K562 (cell line): ENCODE data around the gene CDC25B. TPM values are rescaled to one million over a fixed set of nuclear protein-coding genes. Genes with fewer than 3 reads are reported as not detected.
A peak's percentile ranks its signal among the peaks of the same experiment; 100 is the strongest.

ENCODE experiments used
- HNRNPL ChIP-seq: fragments of 200-400 bp; formaldehyde crosslinking; IDR thresholded peaks from 2 replicates; pipeline ENCODE4 v1.6.1; 2017; ENCODE audit warnings: low read depth, mild to moderate bottlenecking, low read length
- LARP7 ChIP-seq: fragments of 450-650 bp; IDR thresholded peaks from 2 replicates; pipeline ENCODE4 v1.6.1; 2016
- TAF7 ChIP-seq: fragments of 450-650 bp; IDR thresholded peaks from 2 replicates; pipeline ENCODE4 v1.6.1; 2016; ENCODE audit warnings: missing genetic modification characterization, missing compliant biosample characterization
- polyA plus RNA-seq, 8 experiments: library from polyadenylated mRNA; depleted of rRNA in 4 of 8; stranded (reverse) in 5 of 8; unstranded in 3 of 8; fragments of >200 nt; fragmentation: Nextera tagmentation in 2 of 8; fragmentation: Illumina TruSeq in 1 of 8; extraction: Ambion mirVana in 2 of 8; extraction: Trizol in 1 of 8; gene quantifications; 2 replicates each; pipeline versions ENCODE4 v1.2.1 to v1.2.3, GENCODE V29; 2011 to 2014; ENCODE audit warnings: inconsistent platforms in 1 of 8, missing spikeins in 1 of 8
- total RNA-seq, 7 experiments: library from RNA; depleted of rRNA in 6 of 7; stranded (reverse); fragments of >200 nt in 6 of 7; fragmentation: Illumina TruSeq in 2 of 7; extraction: Trizol in 2 of 7; gene quantifications; 2 replicates each; pipeline versions ENCODE4 v1.2.1 to v1.2.3, GENCODE V29; 2011 to 2021; ENCODE audit warnings: low replicate concordance in 1 of 7
- TF ChIP-seq, protein P1 (sequence below), 2 experiments: fragments of 150-350 bp in 1 of 2; IDR thresholded peaks; 2 replicates each; pipeline ENCODE4 v1.6.1; 2012 to 2016; ENCODE audit warnings: low read depth in 2 of 2, low read length in 2 of 2, mild to moderate bottlenecking in 1 of 2, moderate library complexity in 1 of 2
- TF ChIP-seq, protein P2 (sequence below), 2 experiments: fragments of 450-650 bp in 1 of 2; sonication (generic) in 1 of 2; formaldehyde crosslinking in 1 of 2; IDR thresholded peaks; 2 replicates each; pipeline versions ENCODE4 v1.7.1 to v1.9.0; 2016 to 2022; ENCODE audit warnings: inconsistent platforms in 1 of 2, mild to moderate bottlenecking in 1 of 2, missing genetic modification reagents in 1 of 2
- TF ChIP-seq, protein P3 (sequence below): fragments of 150-350 bp; conservative IDR thresholded peaks from 2 replicates; pipeline ENCODE4 v1.6.1; 2014; ENCODE audit warnings: low read length
- TF ChIP-seq, protein P4 (sequence below): fragments of 200-400 bp; formaldehyde crosslinking; IDR thresholded peaks from 2 replicates; pipeline ENCODE4 v1.6.1; 2017; ENCODE audit warnings: mild to moderate bottlenecking, low read depth, low read length, moderate library complexity

Gene CDC25B
- total and polyA plus RNA-seq, 9 of the 15 experiments (the other 6 are each of a cell fraction or from before 2014, with no cell fraction given): 2.3 to 35.7 (median 9.5) TPM

DNA sequence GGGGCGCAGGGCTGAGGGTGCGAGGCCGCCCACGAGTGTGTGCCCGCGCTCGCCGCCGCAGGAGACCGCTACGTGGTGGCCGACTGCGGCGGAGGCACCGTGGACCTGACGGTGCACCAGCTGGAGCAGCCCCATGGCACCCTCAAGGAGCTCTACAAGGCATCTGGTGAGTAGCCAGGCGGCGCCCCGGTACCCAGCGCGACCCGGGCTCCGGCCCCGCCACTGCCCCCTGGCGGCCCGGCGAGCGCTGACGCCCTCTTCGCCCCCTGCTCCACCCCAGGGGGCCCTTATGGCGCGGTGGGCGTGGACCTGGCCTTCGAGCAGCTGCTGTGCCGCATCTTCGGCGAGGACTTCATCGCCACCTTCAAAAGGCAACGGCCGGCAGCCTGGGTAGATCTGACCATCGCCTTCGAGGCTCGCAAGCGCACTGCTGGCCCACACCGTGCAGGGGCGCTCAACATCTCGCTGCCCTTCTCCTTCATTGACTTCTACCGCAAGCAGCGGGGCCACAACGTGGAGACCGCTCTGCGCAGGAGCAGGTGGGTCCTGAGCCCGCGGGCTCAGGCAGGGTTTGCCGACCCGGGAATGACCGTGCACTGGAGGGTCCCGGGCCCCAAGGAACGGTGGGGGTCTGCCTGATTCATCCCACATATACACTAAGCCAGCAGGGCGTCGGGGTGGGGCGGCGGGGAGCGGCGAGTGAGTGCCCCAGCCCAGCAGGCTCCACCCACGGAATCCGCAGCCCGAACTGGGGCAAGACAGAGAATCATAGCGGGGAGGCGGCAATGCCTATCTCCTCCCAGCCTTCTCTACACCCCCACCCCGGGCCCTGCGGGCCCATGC, 46.2 kb upstream of the CDC25B start (continued):
- TF ChIP-seq, protein P1, sequence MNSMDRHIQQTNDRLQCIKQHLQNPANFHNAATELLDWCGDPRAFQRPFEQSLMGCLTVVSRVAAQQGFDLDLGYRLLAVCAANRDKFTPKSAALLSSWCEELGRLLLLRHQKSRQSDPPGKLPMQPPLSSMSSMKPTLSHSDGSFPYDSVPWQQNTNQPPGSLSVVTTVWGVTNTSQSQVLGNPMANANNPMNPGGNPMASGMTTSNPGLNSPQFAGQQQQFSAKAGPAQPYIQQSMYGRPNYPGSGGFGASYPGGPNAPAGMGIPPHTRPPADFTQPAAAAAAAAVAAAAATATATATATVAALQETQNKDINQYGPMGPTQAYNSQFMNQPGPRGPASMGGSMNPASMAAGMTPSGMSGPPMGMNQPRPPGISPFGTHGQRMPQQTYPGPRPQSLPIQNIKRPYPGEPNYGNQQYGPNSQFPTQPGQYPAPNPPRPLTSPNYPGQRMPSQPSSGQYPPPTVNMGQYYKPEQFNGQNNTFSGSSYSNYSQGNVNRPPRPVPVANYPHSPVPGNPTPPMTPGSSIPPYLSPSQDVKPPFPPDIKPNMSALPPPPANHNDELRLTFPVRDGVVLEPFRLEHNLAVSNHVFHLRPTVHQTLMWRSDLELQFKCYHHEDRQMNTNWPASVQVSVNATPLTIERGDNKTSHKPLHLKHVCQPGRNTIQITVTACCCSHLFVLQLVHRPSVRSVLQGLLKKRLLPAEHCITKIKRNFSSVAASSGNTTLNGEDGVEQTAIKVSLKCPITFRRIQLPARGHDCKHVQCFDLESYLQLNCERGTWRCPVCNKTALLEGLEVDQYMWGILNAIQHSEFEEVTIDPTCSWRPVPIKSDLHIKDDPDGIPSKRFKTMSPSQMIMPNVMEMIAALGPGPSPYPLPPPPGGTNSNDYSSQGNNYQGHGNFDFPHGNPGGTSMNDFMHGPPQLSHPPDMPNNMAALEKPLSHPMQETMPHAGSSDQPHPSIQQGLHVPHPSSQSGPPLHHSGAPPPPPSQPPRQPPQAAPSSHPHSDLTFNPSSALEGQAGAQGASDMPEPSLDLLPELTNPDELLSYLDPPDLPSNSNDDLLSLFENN (IDR thresholded peaks at IDR 0.05; ENCODE audit: low read depth in 2 of 2, low read length in 2 of 2): no peak
- TF ChIP-seq TAF7 (tag) (no peak), HNRNPL (peak; percentile 45; the same call in 1 of the 2 replicates), LARP7 (no peak)
- TF ChIP-seq, protein P2, sequence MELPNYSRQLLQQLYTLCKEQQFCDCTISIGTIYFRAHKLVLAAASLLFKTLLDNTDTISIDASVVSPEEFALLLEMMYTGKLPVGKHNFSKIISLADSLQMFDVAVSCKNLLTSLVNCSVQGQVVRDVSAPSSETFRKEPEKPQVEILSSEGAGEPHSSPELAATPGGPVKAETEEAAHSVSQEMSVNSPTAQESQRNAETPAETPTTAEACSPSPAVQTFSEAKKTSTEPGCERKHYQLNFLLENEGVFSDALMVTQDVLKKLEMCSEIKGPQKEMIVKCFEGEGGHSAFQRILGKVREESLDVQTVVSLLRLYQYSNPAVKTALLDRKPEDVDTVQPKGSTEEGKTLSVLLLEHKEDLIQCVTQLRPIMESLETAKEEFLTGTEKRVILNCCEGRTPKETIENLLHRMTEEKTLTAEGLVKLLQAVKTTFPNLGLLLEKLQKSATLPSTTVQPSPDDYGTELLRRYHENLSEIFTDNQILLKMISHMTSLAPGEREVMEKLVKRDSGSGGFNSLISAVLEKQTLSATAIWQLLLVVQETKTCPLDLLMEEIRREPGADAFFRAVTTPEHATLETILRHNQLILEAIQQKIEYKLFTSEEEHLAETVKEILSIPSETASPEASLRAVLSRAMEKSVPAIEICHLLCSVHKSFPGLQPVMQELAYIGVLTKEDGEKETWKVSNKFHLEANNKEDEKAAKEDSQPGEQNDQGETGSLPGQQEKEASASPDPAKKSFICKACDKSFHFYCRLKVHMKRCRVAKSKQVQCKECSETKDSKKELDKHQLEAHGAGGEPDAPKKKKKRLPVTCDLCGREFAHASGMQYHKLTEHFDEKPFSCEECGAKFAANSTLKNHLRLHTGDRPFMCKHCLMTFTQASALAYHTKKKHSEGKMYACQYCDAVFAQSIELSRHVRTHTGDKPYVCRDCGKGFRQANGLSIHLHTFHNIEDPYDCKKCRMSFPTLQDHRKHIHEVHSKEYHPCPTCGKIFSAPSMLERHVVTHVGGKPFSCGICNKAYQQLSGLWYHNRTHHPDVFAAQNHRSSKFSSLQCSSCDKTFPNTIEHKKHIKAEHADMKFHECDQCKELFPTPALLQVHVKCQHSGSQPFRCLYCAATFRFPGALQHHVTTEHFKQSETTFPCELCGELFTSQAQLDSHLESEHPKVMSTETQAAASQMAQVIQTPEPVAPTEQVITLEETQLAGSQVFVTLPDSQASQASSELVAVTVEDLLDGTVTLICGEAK (IDR thresholded peaks at IDR 0.05): no peak
- TF ChIP-seq, protein P2 (CRISPR knock-in tag; IDR thresholded peaks at IDR 0.05): no peak
- TF ChIP-seq, protein P3, sequence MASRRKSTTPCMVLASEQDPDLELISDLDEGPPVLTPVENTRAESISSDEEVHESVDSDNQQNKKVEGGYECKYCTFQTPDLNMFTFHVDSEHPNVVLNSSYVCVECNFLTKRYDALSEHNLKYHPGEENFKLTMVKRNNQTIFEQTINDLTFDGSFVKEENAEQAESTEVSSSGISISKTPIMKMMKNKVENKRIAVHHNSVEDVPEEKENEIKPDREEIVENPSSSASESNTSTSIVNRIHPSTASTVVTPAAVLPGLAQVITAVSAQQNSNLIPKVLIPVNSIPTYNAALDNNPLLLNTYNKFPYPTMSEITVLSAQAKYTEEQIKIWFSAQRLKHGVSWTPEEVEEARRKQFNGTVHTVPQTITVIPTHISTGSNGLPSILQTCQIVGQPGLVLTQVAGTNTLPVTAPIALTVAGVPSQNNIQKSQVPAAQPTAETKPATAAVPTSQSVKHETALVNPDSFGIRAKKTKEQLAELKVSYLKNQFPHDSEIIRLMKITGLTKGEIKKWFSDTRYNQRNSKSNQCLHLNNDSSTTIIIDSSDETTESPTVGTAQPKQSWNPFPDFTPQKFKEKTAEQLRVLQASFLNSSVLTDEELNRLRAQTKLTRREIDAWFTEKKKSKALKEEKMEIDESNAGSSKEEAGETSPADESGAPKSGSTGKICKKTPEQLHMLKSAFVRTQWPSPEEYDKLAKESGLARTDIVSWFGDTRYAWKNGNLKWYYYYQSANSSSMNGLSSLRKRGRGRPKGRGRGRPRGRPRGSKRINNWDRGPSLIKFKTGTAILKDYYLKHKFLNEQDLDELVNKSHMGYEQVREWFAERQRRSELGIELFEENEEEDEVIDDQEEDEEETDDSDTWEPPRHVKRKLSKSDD: no peak
- TF ChIP-seq, protein P4, sequence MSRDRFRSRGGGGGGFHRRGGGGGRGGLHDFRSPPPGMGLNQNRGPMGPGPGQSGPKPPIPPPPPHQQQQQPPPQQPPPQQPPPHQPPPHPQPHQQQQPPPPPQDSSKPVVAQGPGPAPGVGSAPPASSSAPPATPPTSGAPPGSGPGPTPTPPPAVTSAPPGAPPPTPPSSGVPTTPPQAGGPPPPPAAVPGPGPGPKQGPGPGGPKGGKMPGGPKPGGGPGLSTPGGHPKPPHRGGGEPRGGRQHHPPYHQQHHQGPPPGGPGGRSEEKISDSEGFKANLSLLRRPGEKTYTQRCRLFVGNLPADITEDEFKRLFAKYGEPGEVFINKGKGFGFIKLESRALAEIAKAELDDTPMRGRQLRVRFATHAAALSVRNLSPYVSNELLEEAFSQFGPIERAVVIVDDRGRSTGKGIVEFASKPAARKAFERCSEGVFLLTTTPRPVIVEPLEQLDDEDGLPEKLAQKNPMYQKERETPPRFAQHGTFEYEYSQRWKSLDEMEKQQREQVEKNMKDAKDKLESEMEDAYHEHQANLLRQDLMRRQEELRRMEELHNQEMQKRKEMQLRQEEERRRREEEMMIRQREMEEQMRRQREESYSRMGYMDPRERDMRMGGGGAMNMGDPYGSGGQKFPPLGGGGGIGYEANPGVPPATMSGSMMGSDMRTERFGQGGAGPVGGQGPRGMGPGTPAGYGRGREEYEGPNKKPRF: no peak
